Testis (tissue), 2 donors: Measurements from ENCODE around the gene PBX1.

ENCODE experiments used
- POLR2A ChIP-seq: fragments of 450-650 bp; IDR thresholded peaks from one replicate; pipeline ENCODE4 v1.6.1; 2017; ENCODE audit warnings: antibody characterized with exemption, mild to moderate bottlenecking, moderate library complexity
- TF ChIP-seq, protein P1 (sequence below), 3 experiments: fragments of 450-650 bp in 2 of 3; fragments of 200-600 bp in 1 of 3; sonication (generic) in 1 of 3; IDR thresholded peaks; one replicate each; pipeline ENCODE4 v1.5.1; 2016 to 2019; ENCODE audit warnings: antibody characterized with exemption in 3 of 3, mild to moderate bottlenecking in 2 of 3, moderate library complexity in 1 of 3

DNA sequence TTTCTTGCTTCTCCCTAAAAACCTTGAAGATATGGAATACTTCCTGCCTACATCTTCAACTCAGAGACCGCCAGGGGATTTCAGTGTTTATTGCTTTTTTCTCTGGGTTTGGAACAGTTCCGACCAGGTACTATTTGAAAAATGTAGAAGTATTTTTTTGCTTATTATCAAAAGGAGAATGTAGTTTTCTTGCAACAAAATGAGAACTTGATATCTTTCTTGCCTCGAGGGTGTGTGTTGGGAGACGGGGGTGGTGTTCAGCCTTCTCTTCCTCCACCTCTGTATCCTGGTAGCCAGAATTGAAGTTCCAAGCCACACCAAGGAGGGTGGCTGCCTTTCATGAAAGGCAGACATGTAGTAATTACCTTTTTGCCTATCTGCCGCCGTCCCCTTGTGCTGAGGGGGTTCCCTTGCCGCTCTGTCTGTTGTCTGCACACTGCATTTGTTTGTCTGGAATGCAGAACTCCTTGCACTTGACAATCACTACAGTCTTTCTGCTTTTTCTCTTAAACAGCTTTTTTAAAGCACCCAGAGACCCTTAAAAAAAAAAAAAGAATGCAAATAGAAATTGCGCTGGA, 212.1 kb downstream of the PBX1 start:
- TF ChIP-seq, protein P1, sequence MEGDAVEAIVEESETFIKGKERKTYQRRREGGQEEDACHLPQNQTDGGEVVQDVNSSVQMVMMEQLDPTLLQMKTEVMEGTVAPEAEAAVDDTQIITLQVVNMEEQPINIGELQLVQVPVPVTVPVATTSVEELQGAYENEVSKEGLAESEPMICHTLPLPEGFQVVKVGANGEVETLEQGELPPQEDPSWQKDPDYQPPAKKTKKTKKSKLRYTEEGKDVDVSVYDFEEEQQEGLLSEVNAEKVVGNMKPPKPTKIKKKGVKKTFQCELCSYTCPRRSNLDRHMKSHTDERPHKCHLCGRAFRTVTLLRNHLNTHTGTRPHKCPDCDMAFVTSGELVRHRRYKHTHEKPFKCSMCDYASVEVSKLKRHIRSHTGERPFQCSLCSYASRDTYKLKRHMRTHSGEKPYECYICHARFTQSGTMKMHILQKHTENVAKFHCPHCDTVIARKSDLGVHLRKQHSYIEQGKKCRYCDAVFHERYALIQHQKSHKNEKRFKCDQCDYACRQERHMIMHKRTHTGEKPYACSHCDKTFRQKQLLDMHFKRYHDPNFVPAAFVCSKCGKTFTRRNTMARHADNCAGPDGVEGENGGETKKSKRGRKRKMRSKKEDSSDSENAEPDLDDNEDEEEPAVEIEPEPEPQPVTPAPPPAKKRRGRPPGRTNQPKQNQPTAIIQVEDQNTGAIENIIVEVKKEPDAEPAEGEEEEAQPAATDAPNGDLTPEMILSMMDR (IDR thresholded peaks at IDR 0.05), result no peak
- no peak for TF ChIP-seq POLR2A
